ENCODE measurements around the gene CEP89.
"Not testable (repeated sequence)": the region's sequence is repeated elsewhere in the genome, so short reads cannot be mapped to it uniquely, and the experiment has no call there.

Gene CEP89

DNA sequence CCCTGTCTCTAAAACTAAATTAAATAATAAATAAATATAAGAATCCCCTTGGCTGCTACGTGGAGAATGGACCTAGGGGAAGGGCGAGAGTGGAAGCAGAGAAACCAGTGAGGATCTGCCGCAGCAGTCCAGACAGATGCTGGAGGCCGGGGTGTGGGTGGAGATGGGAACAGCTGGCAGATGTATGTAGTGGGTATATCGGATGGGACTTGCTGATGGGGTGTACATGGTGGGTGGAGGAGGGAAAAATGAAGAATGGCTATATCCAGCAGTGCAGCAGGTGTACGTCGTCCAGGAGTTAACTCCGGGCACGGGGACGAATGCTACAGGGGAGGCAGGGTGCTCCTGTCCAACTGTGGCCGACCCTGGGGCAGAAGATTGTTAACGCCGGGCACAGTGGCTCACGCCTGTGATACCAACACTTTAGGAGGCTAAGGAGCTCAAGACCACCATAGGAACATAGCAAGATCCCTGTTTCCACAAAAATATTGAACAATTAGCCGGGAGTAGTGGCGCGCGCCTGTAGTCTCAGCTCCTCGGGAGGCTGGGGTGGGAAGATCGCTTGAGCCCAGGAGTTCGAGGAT is 654 bp downstream of the CEP89 start:
- H3K9ac ChIP-seq (ENCODE audit: low read depth in 1 of 2, low read length in 2 of 2) = peak overlapping the region; percentile 63 to 76
- no peaks in the 10 kb centered on the region for H3K27me3 ChIP-seq (ENCODE audit: control insufficient read depth in 2 of 2, insufficient read depth in 2 of 2, low read length in 2 of 2)

DNA sequence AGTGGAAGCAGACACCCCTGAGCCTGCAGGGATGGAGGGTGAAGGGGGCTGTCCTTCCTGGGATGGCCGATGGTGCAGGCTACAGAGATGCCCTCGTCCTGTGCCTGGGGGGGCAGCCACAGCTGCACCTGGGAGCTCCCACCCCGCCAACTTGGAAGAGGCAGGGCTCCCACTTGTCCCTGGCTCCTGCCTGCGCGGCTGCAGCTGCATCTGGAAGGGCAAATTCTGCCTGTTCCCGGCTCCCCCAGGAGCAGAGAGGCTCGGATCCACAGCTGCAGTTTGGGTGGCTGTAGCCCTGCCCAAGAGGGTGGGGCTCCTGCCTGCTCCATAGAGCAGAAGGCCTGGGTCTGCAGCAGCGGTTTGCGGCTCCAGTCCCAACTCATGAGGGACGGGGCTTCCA is 2.2 kb downstream of the CEP89 start:
- H3K36me3 ChIP-seq (ENCODE audit: control insufficient read depth in 2 of 2, insufficient read depth in 2 of 2, low read length in 2 of 2) = peaks cover 0 to 6% of the 10 kb centered on the region in 2 donors
- no peaks in the 10 kb centered on the region for H3K27me3 ChIP-seq (ENCODE audit: control insufficient read depth in 2 of 2, insufficient read depth in 2 of 2, low read length in 2 of 2)
- H3K4me3 ChIP-seq (ENCODE audit: low read length in 2 of 2) = no peak overlapping the region
- H3K4me1 ChIP-seq (ENCODE audit: control insufficient read depth in 2 of 2, insufficient read depth in 2 of 2, low read length in 2 of 2) = peaks cover 6 to 10% of the 10 kb centered on the region in 2 donors
- H3K9ac ChIP-seq (ENCODE audit: low read depth in 1 of 2, low read length in 2 of 2) = no peak overlapping the region
- no peaks in the 10 kb centered on the region for H3K9me3 ChIP-seq (ENCODE audit: control insufficient read depth in 2 of 2, low read length in 2 of 2)
- H3K27ac ChIP-seq (ENCODE audit: low read depth in 2 of 2, low read length in 2 of 2) = no peak overlapping the region

More for the DNA sequence above, 654 bp downstream of the CEP89 start:
- peaks cover 0 to 2% of the 10 kb centered on the region in 2 donors for H3K36me3 ChIP-seq (ENCODE audit: control insufficient read depth in 2 of 2, insufficient read depth in 2 of 2, low read length in 2 of 2)
- H3K4me1 ChIP-seq (ENCODE audit: control insufficient read depth in 2 of 2, insufficient read depth in 2 of 2, low read length in 2 of 2) = peaks cover 6 to 10% of the 10 kb centered on the region in 2 donors
- no peaks in the 10 kb centered on the region for H3K9me3 ChIP-seq (ENCODE audit: control insufficient read depth in 2 of 2, low read length in 2 of 2)
- H3K4me3 ChIP-seq (ENCODE audit: low read length in 2 of 2) = peak overlapping the region; percentile 85 to 93
- H3K27ac ChIP-seq (ENCODE audit: low read depth in 2 of 2, low read length in 2 of 2) = no peak overlapping the region

DNA sequence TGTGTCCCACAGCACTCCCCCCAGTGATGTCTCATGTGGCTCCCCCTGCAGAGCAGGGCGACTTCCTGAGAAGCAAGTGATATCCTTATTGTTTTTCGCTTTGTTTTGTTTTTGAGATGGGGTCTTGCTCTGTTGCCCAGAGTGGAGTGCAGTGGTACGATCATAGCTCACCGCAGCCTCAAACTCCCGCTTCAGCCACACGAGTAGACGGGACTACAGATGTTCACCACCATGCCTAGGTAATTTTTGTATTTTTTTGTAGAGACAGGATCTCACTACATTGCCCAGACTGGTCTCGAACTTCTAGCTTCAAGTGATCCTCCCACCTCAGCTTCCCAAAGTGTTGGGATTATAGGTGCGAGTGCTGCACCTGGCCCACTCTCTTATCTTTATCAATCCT is 5.0 kb downstream of the CEP89 start:
- Histone ChIP-seq H3K27me3 (ENCODE audit: control insufficient read depth in 2 of 2, insufficient read depth in 2 of 2, low read length in 2 of 2) (no peaks in the 10 kb centered on the region), H3K4me1 (ENCODE audit: control insufficient read depth in 2 of 2, insufficient read depth in 2 of 2, low read length in 2 of 2) (peaks cover 6% of the 10 kb centered on the region in 2 donors), H3K27ac (ENCODE audit: low read depth in 2 of 2, low read length in 2 of 2) (no peak overlapping the region), H3K36me3 (ENCODE audit: control insufficient read depth in 2 of 2, insufficient read depth in 2 of 2, low read length in 2 of 2) (peaks cover 8 to 11% of the 10 kb centered on the region in 2 donors), H3K9ac (ENCODE audit: low read depth in 1 of 2, low read length in 2 of 2) (no peak overlapping the region), H3K4me3 (ENCODE audit: low read length in 2 of 2) (no peak overlapping the region), H3K9me3 (ENCODE audit: control insufficient read depth in 2 of 2, low read length in 2 of 2) (no peaks in the 10 kb centered on the region)

DNA sequence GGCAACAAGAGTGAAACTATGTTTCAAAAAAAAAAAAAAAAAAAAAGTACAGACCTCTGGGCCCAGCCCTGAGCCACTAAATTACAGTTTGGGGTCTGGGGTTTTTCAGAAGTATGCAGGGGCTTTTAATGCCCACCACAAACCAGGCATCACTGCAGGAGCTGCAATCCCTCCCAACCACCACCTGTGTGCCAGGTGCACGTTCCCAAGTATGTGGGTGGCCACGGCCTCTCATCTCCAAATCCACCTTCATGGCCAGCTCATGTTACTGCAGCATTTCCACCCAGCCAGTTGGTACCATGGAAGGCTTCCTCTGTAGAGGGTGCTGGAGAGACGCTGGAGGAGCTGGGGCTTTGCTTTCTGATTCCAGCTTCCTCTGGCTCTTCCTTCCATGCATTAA is 26.5 kb downstream of the CEP89 start:
- Histone ChIP-seq H3K27ac (ENCODE audit: low read depth in 2 of 2, low read length in 2 of 2) (no peak overlapping the region), H3K9me3 (ENCODE audit: control insufficient read depth in 2 of 2, low read length in 2 of 2) (no peaks in the 10 kb centered on the region), H3K36me3 (ENCODE audit: control insufficient read depth in 2 of 2, insufficient read depth in 2 of 2, low read length in 2 of 2) (peaks cover 13 to 44% of the 10 kb centered on the region in 2 donors), H3K4me3 (ENCODE audit: low read length in 2 of 2) (no peak overlapping the region), H3K27me3 (ENCODE audit: control insufficient read depth in 2 of 2, insufficient read depth in 2 of 2, low read length in 2 of 2) (no peaks in the 10 kb centered on the region), H3K4me1 (ENCODE audit: control insufficient read depth in 2 of 2, insufficient read depth in 2 of 2, low read length in 2 of 2) (no peaks in the 10 kb centered on the region), H3K9ac (ENCODE audit: low read depth in 1 of 2, low read length in 2 of 2) (no peak overlapping the region)

DNA sequence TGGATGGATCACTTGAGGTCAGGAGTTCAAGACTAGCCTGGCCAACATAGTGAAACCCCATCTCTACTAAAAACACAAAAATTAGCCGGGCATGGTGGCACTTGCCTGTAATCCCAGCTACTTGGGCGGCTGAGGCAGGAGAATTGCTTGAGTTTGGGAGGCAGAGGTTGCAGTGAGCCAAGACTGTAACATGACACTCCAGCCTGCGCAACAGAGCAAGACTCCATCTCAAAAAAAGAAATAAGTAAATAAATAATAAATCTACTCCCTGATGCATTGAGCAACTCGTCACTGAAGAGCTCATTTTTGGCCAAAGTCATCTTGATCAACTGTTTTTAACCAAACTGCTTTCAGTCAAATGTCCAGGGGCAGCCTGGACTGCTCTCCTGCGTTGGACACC is 30.5 kb downstream of the CEP89 start:
- not testable (repeated sequence) for H3K9ac ChIP-seq (ENCODE audit: low read depth in 1 of 2, low read length in 2 of 2); H3K9me3 ChIP-seq (ENCODE audit: control insufficient read depth in 2 of 2, low read length in 2 of 2); H3K4me3 ChIP-seq (ENCODE audit: low read length in 2 of 2); H3K27me3 ChIP-seq (ENCODE audit: control insufficient read depth in 2 of 2, insufficient read depth in 2 of 2, low read length in 2 of 2); H3K27ac ChIP-seq (ENCODE audit: low read depth in 2 of 2, low read length in 2 of 2); H3K4me1 ChIP-seq (ENCODE audit: control insufficient read depth in 2 of 2, insufficient read depth in 2 of 2, low read length in 2 of 2)
- peaks cover 13 to 28% of the 10 kb centered on the region in 2 donors for H3K36me3 ChIP-seq (ENCODE audit: control insufficient read depth in 2 of 2, insufficient read depth in 2 of 2, low read length in 2 of 2)

DNA sequence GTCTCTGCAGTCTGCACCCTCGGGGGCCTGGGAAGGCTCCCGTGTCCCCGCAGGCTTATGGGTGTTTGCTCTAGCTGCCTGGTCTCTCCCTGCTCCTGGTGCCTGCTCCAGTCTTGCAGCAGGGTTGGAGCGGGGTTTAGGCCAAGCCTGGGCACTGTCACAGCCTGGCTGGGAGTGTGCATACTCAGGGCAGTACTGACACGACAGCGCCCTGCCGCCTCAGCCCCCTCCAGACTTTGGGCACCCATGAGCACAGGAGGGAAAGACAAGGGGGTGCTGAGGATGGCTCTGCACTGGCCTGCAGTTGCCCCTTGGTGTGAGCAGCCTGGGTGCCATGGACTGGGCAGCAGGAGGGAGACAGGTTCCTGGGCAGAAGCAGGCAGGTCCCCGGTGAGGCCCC is 35.7 kb downstream of the CEP89 start:
- Histone ChIP-seq H3K4me1 (ENCODE audit: control insufficient read depth in 2 of 2, insufficient read depth in 2 of 2, low read length in 2 of 2) (no peaks in the 10 kb centered on the region), H3K9me3 (ENCODE audit: control insufficient read depth in 2 of 2, low read length in 2 of 2) (no peaks in the 10 kb centered on the region), H3K27ac (ENCODE audit: low read depth in 2 of 2, low read length in 2 of 2) (no peak overlapping the region), H3K4me3 (ENCODE audit: low read length in 2 of 2) (no peak overlapping the region), H3K27me3 (ENCODE audit: control insufficient read depth in 2 of 2, insufficient read depth in 2 of 2, low read length in 2 of 2) (no peaks in the 10 kb centered on the region), H3K9ac (ENCODE audit: low read depth in 1 of 2, low read length in 2 of 2) (no peak overlapping the region), H3K36me3 (ENCODE audit: control insufficient read depth in 2 of 2, insufficient read depth in 2 of 2, low read length in 2 of 2) (peaks cover 6 to 10% of the 10 kb centered on the region in 2 donors)

DNA sequence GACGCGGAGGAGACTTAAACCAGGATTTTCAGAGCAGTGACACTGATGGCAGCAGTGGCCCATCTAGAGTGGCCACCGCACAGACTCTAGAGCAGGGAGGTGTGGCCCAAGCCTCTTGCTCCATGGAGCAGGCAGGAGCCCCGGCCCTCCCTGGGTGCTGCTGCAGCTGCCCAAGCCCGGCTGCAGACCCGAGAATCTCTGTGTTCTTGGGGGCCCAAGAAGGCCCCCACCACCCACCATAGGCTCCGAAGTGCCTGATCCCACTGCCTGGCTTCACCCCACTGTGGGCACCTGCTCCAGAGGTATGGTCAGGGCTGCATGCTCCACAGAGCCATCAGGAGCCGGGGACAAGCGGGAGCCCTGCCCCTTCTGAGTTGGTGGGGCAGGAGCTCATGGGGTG is 36.1 kb downstream of the CEP89 start:
- Histone ChIP-seq H3K4me3 (ENCODE audit: low read length in 2 of 2) (no peak overlapping the region), H3K9ac (ENCODE audit: low read depth in 1 of 2, low read length in 2 of 2) (no peak overlapping the region), H3K4me1 (ENCODE audit: control insufficient read depth in 2 of 2, insufficient read depth in 2 of 2, low read length in 2 of 2) (no peaks in the 10 kb centered on the region), H3K27ac (ENCODE audit: low read depth in 2 of 2, low read length in 2 of 2) (no peak overlapping the region), H3K27me3 (ENCODE audit: control insufficient read depth in 2 of 2, insufficient read depth in 2 of 2, low read length in 2 of 2) (no peaks in the 10 kb centered on the region), H3K36me3 (ENCODE audit: control insufficient read depth in 2 of 2, insufficient read depth in 2 of 2, low read length in 2 of 2) (peaks cover 6 to 10% of the 10 kb centered on the region in 2 donors), H3K9me3 (ENCODE audit: control insufficient read depth in 2 of 2, low read length in 2 of 2) (no peaks in the 10 kb centered on the region)

DNA sequence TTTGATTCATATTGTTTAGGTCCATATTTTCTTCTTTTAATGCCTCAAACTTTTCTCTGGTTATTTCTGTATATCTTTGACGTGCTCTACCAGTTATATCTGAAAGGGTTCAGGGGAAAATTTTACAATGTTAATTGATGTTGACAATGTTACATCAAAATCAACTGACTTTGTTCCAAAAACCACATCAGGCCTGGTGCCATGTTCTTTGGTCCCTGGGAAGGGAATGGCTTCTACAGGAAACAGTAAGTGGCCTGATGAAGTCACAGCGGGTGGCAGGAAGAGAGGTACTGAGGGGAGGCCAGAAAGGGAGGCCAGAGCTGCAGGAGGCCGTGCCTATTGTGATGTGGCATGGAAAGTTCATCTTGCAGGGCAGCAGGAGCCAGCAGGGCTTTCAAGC is 38.2 kb downstream of the CEP89 start:
- H3K27me3 ChIP-seq (ENCODE audit: control insufficient read depth in 2 of 2, insufficient read depth in 2 of 2, low read length in 2 of 2) = no peaks in the 10 kb centered on the region
- H3K4me3 ChIP-seq (ENCODE audit: low read length in 2 of 2) = no peak overlapping the region
- no peaks in the 10 kb centered on the region for H3K9me3 ChIP-seq (ENCODE audit: control insufficient read depth in 2 of 2, low read length in 2 of 2)
- peaks cover 14 to 18% of the 10 kb centered on the region in 2 donors for H3K36me3 ChIP-seq (ENCODE audit: control insufficient read depth in 2 of 2, insufficient read depth in 2 of 2, low read length in 2 of 2)
- H3K9ac ChIP-seq (ENCODE audit: low read depth in 1 of 2, low read length in 2 of 2) = no peak overlapping the region
- no peak overlapping the region for H3K27ac ChIP-seq (ENCODE audit: low read depth in 2 of 2, low read length in 2 of 2)
- H3K4me1 ChIP-seq (ENCODE audit: control insufficient read depth in 2 of 2, insufficient read depth in 2 of 2, low read length in 2 of 2) = no peaks in the 10 kb centered on the region

DNA sequence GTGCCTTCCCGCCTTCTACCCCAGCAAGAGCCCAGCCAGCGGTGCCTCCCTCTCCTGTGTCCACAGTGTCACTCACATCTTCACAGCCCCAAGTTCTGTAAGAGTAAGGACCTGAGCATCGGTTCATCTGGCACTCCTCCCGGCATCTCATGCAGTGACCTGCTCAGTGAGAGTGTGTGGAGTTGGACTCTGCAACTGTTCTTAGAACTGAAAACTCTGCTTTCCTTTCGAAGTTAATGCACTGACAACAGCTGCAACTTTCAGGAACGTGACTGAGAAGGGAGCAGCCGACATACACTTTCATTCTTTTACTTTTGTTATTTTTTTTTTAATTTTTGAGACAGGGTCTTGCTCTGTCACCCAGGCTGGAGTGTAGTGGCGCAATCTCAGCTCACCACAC is 41.2 kb downstream of the CEP89 start:
- Histone ChIP-seq H3K9me3 (ENCODE audit: control insufficient read depth in 2 of 2, low read length in 2 of 2) (peaks cover 0 to 3% of the 10 kb centered on the region in 2 donors), H3K27me3 (ENCODE audit: control insufficient read depth in 2 of 2, insufficient read depth in 2 of 2, low read length in 2 of 2) (no peaks in the 10 kb centered on the region), H3K4me3 (ENCODE audit: low read length in 2 of 2) (no peak overlapping the region), H3K27ac (ENCODE audit: low read depth in 2 of 2, low read length in 2 of 2) (no peak overlapping the region), H3K36me3 (ENCODE audit: control insufficient read depth in 2 of 2, insufficient read depth in 2 of 2, low read length in 2 of 2) (peaks cover 12 to 13% of the 10 kb centered on the region in 2 donors), H3K4me1 (ENCODE audit: control insufficient read depth in 2 of 2, insufficient read depth in 2 of 2, low read length in 2 of 2) (no peaks in the 10 kb centered on the region), H3K9ac (ENCODE audit: low read depth in 1 of 2, low read length in 2 of 2) (no peak overlapping the region)

DNA sequence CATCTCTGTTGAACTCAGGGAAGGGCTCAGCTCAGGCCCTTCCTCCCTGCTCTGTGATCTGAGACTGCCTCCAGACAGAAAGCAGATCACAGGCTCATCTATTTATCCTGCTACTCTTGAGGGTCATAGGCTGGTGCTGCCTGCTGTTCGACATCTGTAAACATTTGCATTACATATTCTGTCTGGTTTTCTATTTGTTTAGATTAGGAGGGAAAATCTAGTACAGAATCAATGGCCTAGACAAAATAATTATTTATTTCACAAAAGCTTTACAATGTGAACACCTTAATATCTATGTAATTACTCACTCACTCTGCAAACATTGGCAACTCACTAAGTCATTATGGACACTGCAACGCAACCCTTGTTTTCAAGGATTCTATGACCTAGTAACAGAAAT is 43.0 kb downstream of the CEP89 start:
- Histone ChIP-seq H3K27ac (ENCODE audit: low read depth in 2 of 2, low read length in 2 of 2) (no peak overlapping the region), H3K4me3 (ENCODE audit: low read length in 2 of 2) (no peak overlapping the region), H3K36me3 (ENCODE audit: control insufficient read depth in 2 of 2, insufficient read depth in 2 of 2, low read length in 2 of 2) (peaks cover 13 to 14% of the 10 kb centered on the region in 2 donors), H3K9me3 (ENCODE audit: control insufficient read depth in 2 of 2, low read length in 2 of 2) (peaks cover 0 to 3% of the 10 kb centered on the region in 2 donors), H3K9ac (ENCODE audit: low read depth in 1 of 2, low read length in 2 of 2) (no peak overlapping the region), H3K4me1 (ENCODE audit: control insufficient read depth in 2 of 2, insufficient read depth in 2 of 2, low read length in 2 of 2) (peaks cover 0 to 9% of the 10 kb centered on the region in 2 donors), H3K27me3 (ENCODE audit: control insufficient read depth in 2 of 2, insufficient read depth in 2 of 2, low read length in 2 of 2) (no peaks in the 10 kb centered on the region)

Measured in mucosa of rectum (tissue), 2 donors.